Right lobe of liver (tissue), 4 donors: ENCODE measurements around the gene TMEM255B.

Source experiments
- POLR2A ChIP-seq: fragments of 450-650 bp; IDR thresholded peaks from one replicate; pipeline ENCODE4 v1.6.1; 2017; ENCODE audit warnings: antibody characterized with exemption, mild to moderate bottlenecking
- TF ChIP-seq, protein P1 (sequence below), 4 donors: fragments of 200-600 bp in 3 of 4; fragments of 450-650 bp in 1 of 4; IDR thresholded peaks; one replicate each; pipeline versions ENCODE4 v1.5.1 to v1.8.0; 2016 to 2022; ENCODE audit warnings: antibody characterized with exemption in 4 of 4, mild to moderate bottlenecking in 2 of 4
- donor health status: DM: no; HTN: no; CAD: no.
- donor health status: DM: no; HTN: no; CAD: no.
- donor health status: DM: no; HTN: yes; CAD: no.

DNA sequence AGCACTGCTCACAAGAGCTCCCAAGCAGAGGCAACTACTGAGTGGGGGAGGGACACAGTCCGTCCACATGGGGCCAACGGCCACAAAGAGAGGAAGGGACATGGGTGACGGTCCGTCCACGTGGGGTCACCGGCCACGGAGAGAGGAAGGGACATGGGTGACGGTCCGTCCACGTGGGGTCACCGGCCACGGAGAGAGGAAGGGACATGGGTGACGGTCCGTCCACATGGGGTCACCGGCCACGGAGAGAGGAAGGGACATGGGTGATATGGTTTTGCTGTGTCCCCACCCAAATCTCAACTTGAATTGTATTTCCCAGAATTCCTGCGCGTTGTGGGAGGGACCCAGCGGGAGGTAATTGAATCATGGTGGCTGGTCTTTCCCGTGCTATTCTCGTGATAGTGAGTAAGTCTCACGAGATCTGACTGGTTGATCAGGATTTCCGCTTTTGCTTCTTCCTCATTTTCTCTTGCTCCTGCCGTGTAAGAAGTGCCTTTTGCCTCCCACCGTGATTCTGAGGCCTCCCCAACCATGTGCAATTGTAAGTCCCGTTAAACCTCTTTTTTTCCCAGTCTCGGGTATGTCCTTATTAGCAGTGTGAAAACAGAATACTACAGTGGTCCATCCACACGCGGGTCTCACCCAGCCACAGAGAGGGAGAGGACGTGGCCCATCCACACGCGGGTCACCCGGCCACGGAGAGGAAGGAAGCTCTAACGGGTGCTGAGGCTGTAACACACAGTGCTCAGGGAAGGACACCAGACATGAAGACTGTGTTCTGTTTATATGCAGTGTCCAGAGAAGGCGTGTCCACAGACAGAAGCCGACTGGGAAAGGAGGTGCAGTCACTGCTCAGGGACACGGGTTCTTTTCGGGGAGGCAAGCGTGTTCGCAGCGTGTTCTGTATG is 56.4 kb downstream of the TMEM255B start:
- TF ChIP-seq, protein P1, sequence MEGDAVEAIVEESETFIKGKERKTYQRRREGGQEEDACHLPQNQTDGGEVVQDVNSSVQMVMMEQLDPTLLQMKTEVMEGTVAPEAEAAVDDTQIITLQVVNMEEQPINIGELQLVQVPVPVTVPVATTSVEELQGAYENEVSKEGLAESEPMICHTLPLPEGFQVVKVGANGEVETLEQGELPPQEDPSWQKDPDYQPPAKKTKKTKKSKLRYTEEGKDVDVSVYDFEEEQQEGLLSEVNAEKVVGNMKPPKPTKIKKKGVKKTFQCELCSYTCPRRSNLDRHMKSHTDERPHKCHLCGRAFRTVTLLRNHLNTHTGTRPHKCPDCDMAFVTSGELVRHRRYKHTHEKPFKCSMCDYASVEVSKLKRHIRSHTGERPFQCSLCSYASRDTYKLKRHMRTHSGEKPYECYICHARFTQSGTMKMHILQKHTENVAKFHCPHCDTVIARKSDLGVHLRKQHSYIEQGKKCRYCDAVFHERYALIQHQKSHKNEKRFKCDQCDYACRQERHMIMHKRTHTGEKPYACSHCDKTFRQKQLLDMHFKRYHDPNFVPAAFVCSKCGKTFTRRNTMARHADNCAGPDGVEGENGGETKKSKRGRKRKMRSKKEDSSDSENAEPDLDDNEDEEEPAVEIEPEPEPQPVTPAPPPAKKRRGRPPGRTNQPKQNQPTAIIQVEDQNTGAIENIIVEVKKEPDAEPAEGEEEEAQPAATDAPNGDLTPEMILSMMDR (IDR thresholded peaks at IDR 0.05): no peak
- TF ChIP-seq POLR2A: no peak
